MG63 (cell line): ENCODE measurements around the gene LDHA. TPM values are rescaled to one million over a fixed set of nuclear protein-coding genes. Genes with fewer than 3 reads are reported as not detected.

Experiments used
- DNase-seq: peaks from one replicate; pipeline ENCODE4 v3.0.0-alpha.2; 2020
- H3K27me3 ChIP-seq: fragments of 250-450 bp; sonication (Bioruptor Pico); 2 replicates; pipeline ENCODE4 v1.5.1; 2020; ENCODE audit warnings: mild to moderate bottlenecking, moderate library complexity
- H3K36me3 ChIP-seq: fragments of 250-450 bp; sonication (Bioruptor Pico); 2 replicates; pipeline ENCODE4 v1.5.1; 2020; ENCODE audit warnings: mild to moderate bottlenecking, moderate library complexity
- H3K4me3 ChIP-seq: fragments of 250-450 bp; sonication (Bioruptor Pico); 2 replicates; pipeline ENCODE4 v1.5.1; 2020; ENCODE audit warnings: mild to moderate bottlenecking, moderate library complexity
- H3K9me3 ChIP-seq: fragments of 250-450 bp; sonication (Bioruptor Pico); 2 replicates; pipeline ENCODE4 v1.5.1; 2020; ENCODE audit warnings: mild to moderate bottlenecking, moderate library complexity
- total RNA-seq: library from RNA; depleted of rRNA; stranded (reverse); fragments of >200 nt; shearing (Covaris generic); gene quantifications from 2 replicates; pipeline ENCODE4 v1.2.3, GENCODE V29; 2014; ENCODE audit warnings: low replicate concordance; rRNA removed

LDHA gene
- 319 TPM in 2 replicates for total RNA-seq

DNA sequence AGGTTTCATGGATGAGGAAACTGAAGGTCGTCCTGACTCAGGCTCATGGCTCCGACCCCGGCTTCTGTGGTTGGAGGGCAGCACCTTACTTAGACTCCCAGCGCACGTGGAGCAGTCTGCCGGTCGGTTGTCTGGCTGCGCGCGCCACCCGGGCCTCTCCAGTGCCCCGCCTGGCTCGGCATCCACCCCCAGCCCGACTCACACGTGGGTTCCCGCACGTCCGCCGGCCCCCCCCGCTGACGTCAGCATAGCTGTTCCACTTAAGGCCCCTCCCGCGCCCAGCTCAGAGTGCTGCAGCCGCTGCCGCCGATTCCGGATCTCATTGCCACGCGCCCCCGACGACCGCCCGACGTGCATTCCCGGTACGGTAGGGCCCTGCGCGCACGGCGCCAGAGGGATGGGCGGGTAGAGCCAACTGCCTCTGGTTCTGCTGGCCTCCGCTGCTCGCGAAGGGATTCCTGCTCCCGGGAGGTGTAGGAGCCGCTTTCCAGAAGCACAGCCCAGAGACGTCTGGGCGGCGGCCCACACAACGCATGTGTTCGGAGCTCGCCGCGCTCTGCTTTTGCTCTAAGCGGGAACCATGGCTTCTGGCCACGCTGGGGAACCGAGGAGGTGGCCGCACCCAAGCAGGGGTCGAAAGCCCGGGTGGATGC is at the start of gene LDHA:
LDHA (plus strand) TSS at position 289 of the 653 bp plus-strand sequence. CDS start 2,280 bp downstream, outside the sequence.
- Histone ChIP-seq H3K9me3 (no peaks in the 10 kb centered on the region), H3K36me3 (peaks cover 42% of the 10 kb centered on the region), H3K4me3 (peak within 1 kb of the TSS; percentile 94), H3K27me3 (no peaks in the 10 kb centered on the region)
- peak; percentile 96 for DNase-seq

DNA sequence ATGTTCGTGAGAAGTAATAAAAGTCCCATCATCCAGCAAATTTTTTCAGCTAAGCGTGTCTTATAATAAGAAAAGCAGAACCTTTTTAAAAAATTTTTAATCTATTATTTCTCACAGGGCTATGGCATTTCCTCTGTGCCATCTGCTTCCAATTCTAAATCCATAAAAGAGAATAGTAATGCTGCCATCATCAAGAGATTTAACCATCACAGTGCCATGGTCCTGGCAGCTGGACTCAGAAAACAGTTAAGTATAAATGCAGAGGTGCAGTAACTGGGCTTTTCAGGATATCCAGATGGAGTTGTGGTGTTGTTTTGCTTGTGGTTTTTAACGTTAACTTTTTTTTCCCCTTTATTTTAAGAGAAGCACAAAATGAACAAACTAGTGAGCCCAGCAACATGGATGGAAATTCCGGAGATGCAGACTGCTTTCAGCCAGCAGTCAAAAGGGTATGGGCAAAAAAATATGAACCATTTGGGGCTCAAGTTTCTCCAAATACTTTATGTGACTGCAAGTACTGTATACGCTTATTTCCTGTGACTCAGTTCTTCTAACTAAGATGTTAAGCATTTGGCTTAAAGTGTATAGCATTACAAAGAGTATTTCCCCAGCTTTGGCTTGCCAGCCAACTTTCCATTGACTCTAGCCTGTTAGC is 46.8 kb upstream of the LDHA start:
- Histone ChIP-seq H3K9me3 (no peaks in the 10 kb centered on the region), H3K36me3 (peaks cover 28% of the 10 kb centered on the region), H3K4me3 (no peak overlapping the region), H3K27me3 (no peaks in the 10 kb centered on the region)
- DNase-seq = peak; percentile 16

DNA sequence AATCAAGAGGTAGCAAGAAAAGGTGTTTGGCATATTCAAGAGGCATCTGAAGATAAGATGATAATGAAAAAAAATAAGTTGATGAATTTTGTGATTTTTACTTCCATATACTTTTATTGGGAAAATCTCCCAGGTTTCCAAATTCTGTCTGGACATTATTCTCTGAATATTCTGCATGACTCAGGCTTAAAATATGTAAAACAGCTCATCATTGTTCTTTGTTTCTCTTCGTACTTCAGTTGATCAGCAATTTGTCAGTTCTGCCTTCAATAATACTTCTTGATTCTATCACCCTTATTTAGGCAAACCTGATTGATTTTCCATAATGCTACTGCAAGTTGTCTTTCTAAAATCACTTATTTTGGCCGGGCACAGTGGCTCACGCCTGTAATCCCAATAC is 41.8 kb upstream of the LDHA start:
- H3K4me3 ChIP-seq = no peak overlapping the region
- DNase-seq = no peak
- no peaks in the 10 kb centered on the region for H3K9me3 ChIP-seq
- H3K36me3 ChIP-seq = peaks cover 30% of the 10 kb centered on the region
- no peaks in the 10 kb centered on the region for H3K27me3 ChIP-seq

DNA sequence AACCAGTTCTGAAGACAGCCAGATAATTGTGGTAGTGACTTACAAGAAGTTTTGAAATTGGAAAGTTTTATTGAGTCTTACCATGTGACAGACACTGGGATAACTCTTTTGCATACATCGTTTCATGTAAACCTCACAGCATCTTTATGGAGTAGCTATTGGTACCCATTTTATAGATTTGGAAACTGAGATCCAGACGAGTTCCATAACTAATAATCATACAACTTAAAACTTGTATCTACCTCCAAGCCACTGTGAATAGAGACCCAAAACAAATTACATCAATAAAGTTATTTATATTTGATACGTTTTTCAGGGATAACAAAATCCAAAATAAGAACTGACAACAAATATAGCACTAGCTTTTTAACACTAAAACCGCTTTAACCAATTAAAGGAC is 35.7 kb upstream of the LDHA start:
- H3K36me3 ChIP-seq = peaks cover 30% of the 10 kb centered on the region

DNA sequence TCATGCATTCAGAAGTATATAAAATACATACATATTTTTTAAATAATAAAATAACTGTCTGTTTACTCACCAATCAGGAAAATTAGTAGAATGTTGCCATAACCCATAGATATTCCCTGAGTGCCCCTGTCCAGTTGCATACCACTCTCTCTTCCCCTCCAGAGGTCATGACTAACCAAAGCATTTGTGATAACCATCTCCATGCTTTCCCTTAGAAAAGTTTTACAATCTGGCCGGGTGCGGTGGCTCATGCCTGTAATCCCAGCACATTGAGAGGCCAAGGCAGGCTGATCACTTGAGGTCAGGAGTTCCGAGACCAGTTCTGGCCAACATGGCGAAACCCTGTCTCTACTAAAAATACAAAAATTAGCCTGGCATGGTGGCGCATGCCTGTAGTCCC is 33.2 kb upstream of the LDHA start:
- H3K36me3 ChIP-seq = peaks cover 36% of the 10 kb centered on the region
- DNase-seq = no peak
- H3K9me3 ChIP-seq = no peaks in the 10 kb centered on the region
- no peak overlapping the region for H3K4me3 ChIP-seq
- no peaks in the 10 kb centered on the region for H3K27me3 ChIP-seq

More for the DNA sequence above, 35.7 kb upstream of the LDHA start:
- Histone ChIP-seq H3K4me3 (no peak overlapping the region), H3K9me3 (no peaks in the 10 kb centered on the region), H3K27me3 (no peaks in the 10 kb centered on the region)
- no peak for DNase-seq

DNA sequence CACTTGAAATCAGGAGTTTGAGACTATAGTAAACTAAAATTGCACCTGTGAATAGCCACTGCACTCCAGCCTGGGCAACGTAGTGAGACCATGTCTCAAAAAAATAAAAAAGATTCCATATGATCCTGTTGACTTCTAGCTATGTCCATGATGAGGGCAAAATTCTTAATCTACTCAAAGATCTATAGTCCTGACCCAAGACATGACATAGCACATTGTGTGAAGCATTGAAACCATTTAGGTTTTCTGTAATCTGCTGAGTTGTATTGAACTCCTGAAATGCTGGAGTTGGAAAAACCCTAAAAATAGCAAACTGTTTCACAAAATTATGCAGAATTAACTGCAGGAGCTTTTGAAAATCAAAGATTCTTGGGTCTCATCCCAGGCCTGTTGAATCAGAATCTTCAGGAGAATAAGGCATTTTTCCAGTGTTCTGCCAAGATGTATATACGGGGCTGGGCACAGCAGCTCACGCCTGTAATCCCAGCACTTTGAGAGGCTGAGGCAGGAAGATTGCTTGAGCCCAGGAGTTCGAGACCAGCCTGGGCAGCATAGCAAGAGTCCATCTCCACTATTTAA is 29.8 kb upstream of the LDHA start:
- no peak for DNase-seq
- Histone ChIP-seq H3K27me3 (no peaks in the 10 kb centered on the region), H3K36me3 (peaks cover 31% of the 10 kb centered on the region), H3K4me3 (no peak overlapping the region), H3K9me3 (no peaks in the 10 kb centered on the region)

DNA sequence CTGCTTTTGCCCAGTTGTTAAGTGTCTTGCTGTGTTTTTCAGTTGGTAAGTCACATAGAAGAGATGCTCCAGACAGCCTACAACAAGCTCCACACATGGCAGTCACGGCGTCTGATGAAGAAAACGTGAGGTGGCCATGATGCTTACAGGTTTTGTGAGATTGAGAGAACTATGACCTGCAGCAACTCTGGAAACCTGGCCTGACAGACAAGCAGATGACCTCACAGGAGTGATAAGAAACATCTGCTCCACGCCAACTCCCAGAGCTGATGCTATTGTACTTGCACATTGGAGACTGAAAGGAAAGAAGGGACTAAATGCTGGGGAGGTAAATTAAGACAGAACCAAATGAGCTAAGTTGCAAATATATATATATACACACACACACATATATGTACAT is 28.6 kb upstream of the LDHA start:
- Histone ChIP-seq H3K4me3 (no peak overlapping the region), H3K27me3 (no peaks in the 10 kb centered on the region), H3K9me3 (no peaks in the 10 kb centered on the region), H3K36me3 (peaks cover 28% of the 10 kb centered on the region)
- DNase-seq = no peak

DNA sequence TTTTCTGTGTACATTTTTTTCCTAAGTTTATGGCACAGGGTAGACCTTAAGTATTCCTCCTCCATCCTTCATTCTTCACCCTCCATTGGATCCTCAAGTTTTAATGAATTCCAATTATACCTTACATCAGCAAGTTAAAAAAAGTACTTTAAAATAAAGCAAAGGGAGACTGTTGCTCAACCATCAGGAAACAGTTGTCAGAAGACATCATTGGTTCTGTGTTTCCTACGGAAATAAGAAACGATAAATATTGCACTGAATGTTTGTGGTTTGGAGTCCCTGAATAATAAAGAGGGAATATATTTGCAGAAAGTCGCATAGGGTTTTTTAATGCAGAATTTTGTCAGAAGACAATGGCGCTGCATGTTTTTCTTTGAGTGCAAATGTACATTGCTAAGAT is 28.1 kb upstream of the LDHA start:
- no peak for DNase-seq
- H3K27me3 ChIP-seq = no peaks in the 10 kb centered on the region
- H3K36me3 ChIP-seq = peaks cover 23% of the 10 kb centered on the region
- no peaks in the 10 kb centered on the region for H3K9me3 ChIP-seq
- H3K4me3 ChIP-seq = no peak overlapping the region

DNA sequence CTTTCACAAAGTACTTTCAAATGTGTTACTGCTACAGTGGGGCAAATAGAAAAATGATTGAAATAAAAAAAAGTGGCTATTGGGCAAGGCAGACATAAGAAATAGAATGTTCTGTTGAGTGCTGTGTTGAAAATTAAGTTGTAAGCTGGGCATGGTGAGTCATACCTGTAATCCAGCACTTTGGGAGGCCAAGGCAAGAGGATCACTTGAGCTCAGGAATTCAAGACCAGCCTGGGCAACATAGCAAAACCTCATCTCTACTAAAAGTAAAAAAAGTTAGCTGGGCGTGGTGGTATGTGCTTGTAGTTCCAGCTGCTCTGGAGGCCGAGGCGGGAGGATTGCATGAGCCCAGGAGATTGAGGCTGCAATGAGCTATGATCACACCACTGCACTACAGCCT is 26.9 kb upstream of the LDHA start:
- Histone ChIP-seq H3K36me3 (peaks cover 20% of the 10 kb centered on the region), H3K4me3 (no peak overlapping the region), H3K27me3 (no peaks in the 10 kb centered on the region), H3K9me3 (no peaks in the 10 kb centered on the region)
- DNase-seq = peak; percentile 4

DNA sequence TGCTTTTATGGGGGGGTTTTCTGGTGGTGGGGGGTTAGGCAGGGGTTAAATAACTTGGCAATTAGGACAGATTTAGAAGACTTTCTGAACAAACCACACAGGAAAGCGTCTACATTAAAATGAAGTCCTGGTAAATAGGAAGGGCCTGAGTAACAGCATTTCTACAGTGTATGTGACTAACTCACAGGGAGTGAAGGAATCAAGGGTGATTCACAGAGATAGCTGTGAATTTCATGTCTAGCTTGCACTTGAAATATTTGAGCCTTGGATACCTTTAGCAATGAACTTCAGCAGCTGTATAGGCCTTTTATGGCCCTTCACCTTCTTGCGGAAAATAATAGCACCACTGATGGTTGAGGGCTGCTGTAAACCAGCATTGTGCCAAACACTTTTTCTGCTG is 26.1 kb upstream of the LDHA start:
- H3K9me3 ChIP-seq = no peaks in the 10 kb centered on the region
- no peaks in the 10 kb centered on the region for H3K27me3 ChIP-seq
- H3K36me3 ChIP-seq = peaks cover 19% of the 10 kb centered on the region
- no peak overlapping the region for H3K4me3 ChIP-seq
- DNase-seq = no peak

DNA sequence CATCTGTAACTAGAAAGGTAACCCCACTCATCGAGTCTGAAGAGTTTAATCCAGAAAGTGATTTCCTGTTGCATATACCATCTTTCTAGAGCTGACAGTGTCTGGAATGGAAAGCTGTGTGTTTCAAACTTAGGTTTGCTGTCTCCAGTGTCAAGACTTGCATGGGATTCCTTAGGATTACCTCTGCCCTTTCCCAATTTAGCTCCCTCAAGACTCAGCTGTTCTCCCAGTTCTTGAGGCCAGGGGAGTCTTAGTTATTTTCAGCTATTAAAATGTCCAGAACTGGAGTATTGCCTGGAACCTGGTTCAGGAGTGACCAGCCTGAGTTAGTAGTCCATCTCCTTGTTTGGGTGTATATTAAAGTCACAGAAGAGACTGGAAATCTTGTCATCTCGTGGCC is 25.0 kb upstream of the LDHA start:
- Histone ChIP-seq H3K36me3 (peaks cover 16% of the 10 kb centered on the region), H3K27me3 (no peaks in the 10 kb centered on the region), H3K9me3 (no peaks in the 10 kb centered on the region), H3K4me3 (no peak overlapping the region)
- no peak for DNase-seq

DNA sequence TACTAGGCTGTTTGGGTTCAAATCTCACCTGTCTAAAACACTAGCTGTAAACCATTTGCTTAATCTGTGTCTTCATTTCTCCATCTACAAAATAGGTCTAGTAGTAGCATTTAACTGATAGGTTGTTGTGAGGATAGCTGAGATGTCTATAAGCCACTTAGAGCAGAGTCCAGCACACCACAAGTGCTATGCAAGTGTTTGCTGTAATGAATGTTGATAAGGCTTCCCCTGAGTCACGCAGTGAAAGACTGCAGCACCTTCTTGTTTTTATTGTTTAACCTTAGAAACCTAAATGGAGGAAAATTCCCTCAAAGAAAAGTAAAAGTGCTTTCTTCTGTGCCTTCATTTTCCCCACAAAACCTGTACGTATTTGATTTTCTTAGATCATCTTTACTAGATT is 23.1 kb upstream of the LDHA start:
- DNase-seq = no peak
- no peak overlapping the region for H3K4me3 ChIP-seq
- no peaks in the 10 kb centered on the region for H3K27me3 ChIP-seq
- H3K36me3 ChIP-seq = peaks cover 6% of the 10 kb centered on the region
- no peaks in the 10 kb centered on the region for H3K9me3 ChIP-seq

DNA sequence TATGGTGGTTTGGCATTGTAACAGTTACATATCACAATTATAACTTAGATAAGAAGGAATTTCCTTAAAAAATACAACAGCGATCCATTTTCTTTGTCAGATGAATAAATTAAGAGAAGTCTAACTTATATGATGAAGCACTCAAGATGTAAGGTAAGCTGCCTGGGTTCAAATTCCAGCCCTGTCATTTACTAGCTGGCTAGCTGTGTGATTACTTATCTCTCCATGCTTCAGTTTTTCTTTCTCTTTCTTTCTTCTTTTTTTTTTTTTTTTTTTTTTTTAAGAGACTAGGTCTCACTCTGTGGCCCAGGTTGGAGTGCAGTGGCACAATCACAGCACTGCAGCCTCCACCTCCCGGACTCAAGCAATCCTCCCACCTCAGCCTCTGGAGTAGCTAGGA is 22.2 kb upstream of the LDHA start:
- H3K27me3 ChIP-seq = no peaks in the 10 kb centered on the region
- H3K4me3 ChIP-seq = no peak overlapping the region
- no peaks in the 10 kb centered on the region for H3K9me3 ChIP-seq
- H3K36me3 ChIP-seq = peaks cover under 1% of the 10 kb centered on the region
- no peak for DNase-seq

DNA sequence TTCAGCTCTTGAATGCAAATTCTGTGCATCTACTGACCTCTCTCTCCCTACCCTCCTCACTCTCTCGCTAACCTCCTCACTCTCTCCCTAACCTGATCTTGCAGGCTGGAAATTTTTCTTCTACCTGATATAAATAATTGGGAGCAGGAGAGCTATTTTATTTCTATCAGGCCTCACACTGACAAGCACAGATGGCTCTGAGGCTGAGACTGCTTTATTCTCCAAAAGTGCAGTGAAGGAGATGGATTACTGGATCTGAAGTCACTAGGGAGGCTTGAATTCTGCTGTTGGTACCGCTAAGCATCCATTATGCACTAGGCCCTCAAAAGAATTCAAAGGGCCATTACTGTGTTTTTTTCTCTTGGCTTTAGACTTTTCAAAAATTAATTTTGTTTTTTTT is 19.4 kb upstream of the LDHA start:
- no peak overlapping the region for H3K4me3 ChIP-seq
- DNase-seq = no peak
- no peaks in the 10 kb centered on the region for H3K36me3 ChIP-seq
- H3K9me3 ChIP-seq = no peaks in the 10 kb centered on the region
- no peaks in the 10 kb centered on the region for H3K27me3 ChIP-seq

DNA sequence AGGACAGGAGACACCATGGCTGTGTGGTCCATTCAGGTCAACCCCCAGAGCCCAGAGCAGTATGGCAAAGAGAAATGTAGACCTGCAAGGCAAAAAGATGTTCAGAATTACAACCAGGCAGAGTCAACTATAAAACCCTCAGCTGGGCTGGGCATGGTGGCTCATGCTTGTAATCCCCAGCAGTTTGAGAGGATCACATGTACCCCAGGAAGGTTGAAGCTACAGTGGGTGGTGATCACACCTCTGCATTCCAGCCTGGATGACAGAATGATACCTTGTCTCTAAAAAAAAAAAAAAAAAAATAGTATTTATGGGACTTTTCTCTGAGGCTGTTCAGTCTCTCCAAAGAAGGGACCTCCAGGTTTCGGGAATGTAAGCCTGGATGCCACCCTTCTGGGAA is 18.4 kb upstream of the LDHA start:
- no peaks in the 10 kb centered on the region for H3K27me3 ChIP-seq
- no peak overlapping the region for H3K4me3 ChIP-seq
- no peaks in the 10 kb centered on the region for H3K36me3 ChIP-seq
- DNase-seq = no peak
- H3K9me3 ChIP-seq = no peaks in the 10 kb centered on the region

DNA sequence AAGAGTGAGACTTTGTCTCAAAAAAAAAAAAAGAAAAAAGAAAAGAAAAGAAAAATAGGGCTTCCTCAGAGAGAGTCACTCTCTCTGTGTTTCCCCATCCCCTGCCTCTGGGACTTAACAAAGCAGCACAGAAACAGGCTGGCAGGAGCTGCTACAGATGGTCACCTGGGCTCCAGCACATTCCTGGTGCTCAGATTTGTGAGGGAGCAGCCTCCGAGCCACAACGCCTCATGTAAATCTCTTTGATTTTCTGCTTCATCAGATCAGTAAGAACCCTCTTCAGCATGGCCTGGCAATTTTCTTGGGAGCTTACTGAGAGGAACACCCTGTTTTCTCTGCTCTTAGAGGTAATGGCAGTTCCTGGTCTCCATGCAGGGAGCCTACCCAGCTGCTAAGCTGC is 15.2 kb upstream of the LDHA start:
- no peaks in the 10 kb centered on the region for H3K9me3 ChIP-seq
- DNase-seq = no peak
- H3K4me3 ChIP-seq = no peak overlapping the region
- no peaks in the 10 kb centered on the region for H3K27me3 ChIP-seq
- H3K36me3 ChIP-seq = no peaks in the 10 kb centered on the region

DNA sequence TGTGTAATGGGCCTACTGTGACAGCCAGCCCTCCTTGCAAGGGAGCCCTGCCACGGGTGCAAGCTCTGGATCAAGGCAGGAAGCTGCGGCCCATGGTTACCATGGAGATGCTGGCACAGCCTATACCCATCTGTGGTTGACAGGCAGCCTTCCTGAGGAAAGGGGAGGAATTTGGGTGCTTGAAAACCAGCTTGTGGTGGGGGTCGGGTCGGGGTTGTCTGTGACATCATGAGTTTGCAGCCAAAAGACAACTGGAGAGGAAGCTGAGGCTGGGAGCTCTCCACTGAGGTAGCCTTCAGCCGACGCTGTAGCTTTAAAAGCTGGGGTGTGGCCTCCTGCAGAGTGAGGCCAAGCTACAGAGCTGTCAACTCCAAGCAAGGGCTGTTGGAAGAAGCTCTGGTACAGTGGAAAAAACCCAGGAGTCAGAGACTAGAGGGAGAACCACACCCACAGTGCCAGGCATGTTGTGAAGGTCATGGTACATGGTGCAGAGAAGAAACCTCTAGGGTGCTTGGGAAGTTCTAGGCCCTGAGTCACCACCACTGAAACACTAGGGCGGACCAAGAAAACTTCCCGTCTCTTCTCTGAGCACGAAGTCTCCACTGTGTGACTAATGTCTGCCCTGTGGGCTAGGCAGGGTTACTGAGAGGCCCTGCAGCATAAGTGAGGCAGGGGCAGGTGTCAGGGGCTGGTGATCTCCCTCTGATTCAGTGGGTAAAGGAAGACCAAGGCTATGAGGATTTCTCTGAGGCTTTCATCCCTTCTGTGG is 10.8 kb upstream of the LDHA start:
- no peak overlapping the region for H3K4me3 ChIP-seq
- peak; percentile 91 for DNase-seq
- H3K36me3 ChIP-seq = no peaks in the 10 kb centered on the region
- H3K9me3 ChIP-seq = no peaks in the 10 kb centered on the region
- H3K27me3 ChIP-seq = no peaks in the 10 kb centered on the region
